DMS53 (cell line): ENCODE data around the gene CSMD2.
A peak's percentile ranks its signal among the peaks of the same experiment; 100 is the strongest.

Source experiments
- DNase-seq: peaks from one replicate; lab custom pipeline; 2025; lab: John Stamatoyannopoulos, UW

Gene CSMD2

DNA sequence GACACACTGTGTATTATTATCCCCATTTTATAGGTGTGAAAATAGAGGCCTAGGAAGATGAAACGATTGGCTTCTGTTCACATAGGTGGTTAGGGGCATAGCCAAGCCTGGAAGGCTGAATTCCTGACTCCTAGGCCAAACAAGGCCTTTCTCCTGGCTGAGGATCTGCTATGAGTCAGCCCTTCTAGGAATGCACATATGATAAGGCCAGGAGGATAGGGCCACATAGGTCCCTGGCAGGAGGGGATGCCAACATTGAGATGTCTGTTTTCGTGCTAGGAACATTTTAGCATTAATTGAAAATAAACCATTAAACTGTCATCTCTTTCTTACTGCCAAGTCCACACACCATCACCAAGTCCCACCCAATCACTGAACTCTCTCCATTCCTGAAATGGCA, 9.2 kb downstream of the CSMD2 start:
- DNase-seq: no peak

DNA sequence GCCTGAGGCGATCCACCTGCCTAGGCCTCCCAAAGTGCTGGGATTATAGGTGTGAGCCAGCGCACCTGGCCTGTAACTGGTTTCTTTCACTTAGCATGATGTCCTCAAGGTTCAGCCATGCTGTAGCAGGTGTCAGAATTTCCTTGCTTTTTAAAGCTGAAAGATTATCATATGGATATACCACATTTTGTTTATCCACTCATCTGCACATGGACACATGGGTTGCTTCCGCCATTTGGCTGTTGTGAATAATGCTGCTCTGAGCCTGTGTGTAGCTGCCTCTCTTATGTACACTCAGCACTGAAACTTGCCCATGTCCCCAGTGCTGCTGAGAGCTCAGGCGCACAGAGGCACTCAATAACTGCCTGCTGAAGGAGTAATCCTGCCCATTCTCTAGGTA, 11.8 kb downstream of the CSMD2 start:
- DNase-seq: no peak

DNA sequence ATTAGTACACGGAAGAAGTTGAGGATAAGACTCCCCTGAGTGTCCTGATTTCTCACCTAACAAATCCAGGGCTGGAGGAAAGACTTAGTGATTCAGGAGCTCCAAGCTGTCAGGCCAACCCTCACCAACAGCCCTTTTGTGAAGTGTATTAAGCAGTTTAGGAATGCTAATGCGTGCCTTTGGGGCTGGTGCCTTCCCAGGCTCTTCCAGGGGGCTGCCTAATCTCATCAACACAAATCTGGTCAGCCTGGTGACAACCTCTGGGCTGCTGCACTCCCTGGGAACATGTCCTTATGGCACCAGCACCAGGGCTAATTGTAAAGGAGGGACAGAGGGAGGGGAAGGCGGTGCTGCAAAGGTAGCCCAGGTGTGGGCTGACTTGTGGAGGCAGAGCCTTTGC, 15.5 kb downstream of the CSMD2 start:
- DNase-seq: no peak

DNA sequence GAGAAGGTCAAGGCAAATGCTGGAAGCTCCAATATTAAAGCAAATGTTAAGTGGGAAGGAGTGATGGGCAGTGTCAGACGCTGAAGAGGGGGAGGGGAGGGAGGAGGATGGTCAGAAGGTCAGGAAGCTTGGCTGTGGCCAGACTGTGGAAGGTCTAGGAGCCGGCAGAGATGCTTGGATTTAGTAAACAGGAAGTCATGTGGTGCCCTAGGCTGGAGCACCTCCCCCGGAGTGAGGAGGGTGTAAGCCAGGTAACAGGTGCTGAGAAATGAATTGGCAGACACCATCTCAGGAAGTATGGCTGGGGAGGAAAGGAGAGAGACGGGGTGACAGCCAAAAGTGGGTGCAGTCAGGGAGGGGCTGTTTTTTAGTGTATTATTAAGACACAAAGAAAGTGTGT, 17.7 kb downstream of the CSMD2 start:
- peak; percentile 82 for DNase-seq

DNA sequence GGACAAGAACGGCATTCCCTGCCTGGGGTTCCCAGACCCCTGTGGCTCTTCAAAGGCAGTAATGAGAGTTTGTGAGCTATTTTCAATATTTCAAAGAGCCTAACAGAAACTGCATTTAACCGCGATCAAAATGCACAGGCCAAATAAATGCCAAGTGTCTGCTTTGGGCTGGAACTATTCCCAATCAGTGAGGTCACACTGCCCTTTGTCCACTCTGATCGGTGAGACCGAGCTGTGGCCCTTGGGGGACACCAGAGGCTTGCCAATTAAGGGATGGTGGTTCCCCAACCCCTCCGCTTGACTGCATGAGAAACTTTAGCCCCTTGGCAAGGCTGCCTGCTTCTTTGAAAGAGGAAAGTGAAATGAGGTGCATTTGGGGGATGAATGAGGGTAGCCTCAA, 20.3 kb downstream of the CSMD2 start:
- no peak for DNase-seq

DNA sequence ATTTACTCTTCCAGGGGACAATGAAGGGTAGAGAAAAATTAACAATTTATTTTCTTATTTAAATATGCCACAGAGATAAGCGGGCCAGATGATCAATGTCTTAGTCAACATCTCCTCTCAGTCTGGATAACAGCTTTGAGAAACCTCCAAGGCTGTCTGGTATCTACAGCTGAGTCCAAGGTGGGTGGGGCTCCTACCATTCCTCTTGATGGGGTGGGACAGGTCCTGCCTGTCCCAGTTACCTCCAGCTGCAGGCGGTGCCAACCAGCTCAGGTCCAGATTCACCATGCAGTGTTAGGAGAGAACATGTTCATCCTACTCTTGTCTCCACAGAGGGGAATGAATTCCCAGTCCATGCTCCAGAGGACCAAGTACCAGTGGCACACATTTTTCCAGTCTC, 21.1 kb downstream of the CSMD2 start:
- DNase-seq: no peak

DNA sequence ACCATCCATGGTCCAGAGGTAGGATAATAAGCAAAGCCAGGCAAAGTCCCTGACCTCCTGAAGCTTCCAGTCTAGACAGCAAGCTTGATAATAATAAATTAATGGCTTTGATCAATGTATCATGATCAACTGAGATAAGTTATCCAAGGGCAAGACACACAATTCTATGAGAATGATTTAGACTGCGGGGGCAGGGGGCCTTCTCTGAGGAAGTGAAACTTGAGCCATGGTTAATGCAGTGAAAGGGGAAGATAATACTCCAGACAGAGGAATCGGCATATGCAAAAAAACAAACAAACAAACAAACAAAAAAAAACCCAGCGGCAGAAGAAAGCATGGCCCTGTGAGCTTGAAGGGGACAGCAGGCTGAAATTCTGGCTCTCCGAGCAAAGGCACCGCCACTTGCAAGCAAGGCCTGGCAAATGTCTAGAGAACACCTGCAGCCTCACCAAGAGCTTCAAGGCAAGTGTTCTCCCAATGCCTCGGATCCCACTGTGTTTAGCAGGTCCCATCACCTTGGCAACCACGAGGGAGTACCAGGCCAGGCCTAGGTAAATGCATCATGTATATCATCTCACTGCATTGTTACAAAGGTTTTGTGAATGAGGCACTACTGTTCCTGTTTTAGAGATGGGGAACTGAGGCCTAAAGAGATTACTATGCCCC, 24.9 kb downstream of the CSMD2 start:
- no peak for DNase-seq

DNA sequence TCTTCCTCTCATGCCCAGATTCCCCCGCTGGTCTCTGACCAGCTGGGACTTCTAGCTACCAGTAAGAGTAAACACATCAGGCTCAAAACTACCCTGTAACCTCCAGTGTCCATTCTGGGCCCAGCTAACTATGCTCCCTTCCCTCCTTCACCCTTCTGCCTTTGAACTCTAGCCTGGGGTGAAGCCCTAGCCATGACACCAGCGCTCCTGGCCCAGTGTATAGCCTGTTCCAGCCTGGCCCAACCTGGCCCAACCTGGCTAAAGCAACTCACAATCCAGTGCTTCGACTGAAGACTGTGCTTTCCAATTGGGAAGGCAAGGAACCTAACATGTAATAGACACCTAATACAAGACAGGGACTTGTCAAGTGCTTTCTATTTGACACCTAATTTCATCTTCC, 27.6 kb downstream of the CSMD2 start:
- no peak for DNase-seq

DNA sequence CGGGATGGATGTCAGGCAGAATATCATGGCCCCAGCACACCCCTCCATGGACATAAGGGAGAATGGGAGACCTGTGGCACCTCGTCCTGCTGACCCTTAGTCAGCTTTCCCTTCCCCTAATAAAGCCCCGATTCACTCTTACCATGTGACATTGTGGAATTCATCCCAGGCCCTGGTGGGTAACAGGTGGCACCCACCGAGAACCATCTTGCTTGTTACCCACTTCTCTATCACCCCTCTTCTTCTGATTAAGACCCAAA, 32.9 kb downstream of the CSMD2 start:
- DNase-seq: no peak

DNA sequence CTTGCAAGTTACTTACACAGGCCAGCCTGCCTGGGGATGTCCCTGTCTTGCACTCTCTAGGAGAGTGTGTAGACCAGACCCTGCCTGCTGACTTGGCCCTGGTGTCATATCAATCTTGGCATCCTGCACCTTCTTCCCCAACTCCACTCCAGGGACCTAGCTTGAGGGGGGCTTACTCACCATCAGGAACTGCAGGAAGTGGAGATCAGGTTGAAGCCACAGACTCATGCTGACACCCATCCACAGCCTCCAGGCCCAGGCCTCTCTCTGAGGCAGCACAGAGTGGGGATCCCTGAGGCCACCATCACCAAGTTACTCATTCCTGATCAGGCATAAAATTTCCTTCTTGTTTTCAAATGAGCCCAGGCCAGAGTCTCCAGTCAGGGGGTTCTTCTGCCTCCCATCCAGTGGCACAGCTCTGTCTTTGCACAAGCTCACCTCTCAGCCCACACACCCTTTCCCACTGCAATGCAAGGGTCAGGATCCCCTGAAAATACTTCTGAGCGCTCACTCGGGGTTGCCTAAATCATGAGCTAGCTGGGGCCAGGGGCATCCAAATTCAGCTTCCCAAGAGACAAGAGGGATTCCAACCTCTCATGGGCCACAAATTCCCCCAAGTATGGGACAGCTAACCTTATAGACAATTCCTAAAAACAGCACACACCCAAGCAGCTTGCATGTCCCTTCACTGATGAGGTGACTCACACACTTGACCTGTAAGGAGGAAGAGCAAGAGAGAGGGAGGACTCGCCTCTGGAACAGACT, 33.5 kb downstream of the CSMD2 start:
- peak; percentile 14 for DNase-seq

DNA sequence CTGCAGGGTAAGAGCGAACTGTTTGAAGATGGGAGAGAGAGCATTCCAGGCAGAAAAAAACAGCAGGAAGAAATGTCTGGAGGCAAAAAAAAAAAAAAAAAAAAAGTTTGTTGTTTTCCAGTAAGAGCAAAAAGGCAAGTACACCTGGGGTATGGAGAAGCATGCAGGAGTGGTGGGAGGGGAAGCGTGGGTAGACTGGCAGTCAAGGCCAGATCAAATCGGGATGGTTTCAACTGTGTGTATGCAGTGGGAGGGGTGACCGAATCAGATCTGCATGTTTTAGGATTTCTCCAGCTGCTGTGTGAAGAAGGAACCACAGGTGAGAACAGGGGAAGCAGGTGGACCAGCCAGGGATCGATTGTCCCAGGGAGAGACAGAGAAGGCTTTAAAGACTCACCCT, 34.7 kb downstream of the CSMD2 start:
- no peak for DNase-seq

DNA sequence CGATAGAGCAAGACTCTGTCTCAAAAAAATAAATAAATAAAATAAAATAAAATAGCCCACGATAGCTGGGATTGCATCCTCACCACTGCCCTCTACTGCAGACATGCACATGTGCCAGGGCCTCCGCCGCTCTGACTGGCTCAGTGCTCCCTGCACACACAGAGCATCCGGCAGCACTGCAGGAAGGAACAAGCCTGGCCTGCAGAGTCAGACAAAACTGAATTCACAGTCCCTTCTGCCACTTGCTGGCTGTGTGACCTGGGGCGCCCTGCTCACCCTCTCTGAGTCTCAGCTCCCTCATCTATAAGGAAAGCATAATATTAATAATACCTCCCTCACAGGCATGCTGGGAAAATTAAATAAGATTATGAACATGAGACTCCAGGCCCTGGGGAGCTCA, 35.4 kb downstream of the CSMD2 start:
- no peak for DNase-seq

DNA sequence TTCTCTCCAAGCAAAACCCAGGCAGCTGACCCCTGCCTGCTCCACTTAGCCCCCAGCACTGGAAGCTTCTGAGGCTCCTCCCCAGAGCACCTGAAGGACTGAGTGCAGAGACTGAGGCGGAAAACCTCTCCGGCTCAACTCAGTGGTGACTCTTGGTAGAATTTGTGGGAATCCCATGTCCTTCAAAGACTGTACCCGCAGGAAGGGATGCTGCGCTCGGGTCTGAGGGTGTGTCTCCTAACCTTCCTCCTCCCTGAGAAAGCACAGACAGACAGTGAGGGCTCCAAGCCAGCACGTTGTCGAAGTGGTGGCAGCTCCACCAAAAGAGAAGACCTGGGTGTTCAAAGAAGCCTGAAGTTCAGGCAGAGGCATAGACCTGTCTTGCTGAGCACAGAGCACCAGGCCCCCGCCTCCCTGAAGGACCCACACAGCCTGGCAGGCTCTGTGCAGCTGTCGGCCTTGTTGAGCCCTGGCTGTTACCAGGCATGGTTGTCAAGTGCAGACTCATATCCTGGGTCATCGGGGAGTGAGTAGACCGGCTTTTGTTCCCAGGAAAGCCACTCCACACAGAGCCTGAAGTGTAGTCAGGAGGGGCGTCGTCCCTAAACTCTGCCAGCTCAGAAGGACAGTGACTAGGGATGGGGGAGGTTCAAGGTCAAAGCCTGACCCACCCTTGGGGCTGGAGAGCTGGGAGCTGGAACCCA, 36.7 kb downstream of the CSMD2 start:
- peak; percentile 12 for DNase-seq

DNA sequence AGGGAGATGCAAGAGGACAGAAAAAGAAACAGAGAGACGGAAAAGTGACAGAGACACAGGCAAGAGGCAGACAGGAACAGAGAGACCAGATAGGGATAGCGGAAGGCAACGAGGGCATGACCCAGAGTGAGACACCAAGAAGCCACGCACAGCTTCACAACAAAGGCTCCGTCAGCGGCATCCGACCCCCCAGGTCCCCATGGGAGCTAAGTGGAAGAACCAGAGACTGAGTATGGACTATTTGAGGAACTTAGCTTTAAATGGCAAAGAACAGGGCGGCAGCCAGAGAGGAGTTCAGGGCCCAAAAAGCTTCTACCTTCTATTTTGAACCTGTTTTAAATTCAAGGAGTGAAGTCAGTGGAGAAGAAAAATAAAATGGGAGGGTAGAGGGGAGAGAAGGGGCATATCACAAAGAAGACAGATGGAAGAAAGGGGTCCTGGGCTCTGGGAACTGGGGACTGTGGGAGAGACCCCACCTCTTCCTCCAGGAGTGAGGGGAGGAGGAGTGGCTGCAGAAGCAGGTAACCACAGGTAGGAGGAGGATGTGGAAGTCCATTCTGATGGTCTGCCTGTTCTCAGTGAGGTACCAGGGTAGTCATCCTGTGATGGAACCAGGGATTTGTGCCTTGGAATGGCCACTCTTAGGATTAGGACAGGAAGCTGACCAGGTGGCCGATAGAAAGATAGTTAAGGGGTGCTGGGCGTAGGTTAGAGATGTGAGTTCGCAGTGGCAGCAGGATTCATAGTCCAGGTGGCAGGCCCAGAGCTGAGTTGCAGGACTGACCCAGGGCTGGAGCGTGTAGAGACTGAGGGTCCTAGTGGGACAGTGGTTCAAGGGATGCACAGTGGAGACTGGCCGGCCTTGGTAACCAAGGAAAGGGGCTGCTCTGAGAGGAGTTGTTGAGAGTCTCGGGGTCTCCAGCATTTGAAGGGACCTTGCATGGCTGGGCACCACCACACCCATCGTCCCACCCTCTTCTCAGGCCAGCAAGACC, 37.7 kb downstream of the CSMD2 start:
- DNase-seq: no peak

DNA sequence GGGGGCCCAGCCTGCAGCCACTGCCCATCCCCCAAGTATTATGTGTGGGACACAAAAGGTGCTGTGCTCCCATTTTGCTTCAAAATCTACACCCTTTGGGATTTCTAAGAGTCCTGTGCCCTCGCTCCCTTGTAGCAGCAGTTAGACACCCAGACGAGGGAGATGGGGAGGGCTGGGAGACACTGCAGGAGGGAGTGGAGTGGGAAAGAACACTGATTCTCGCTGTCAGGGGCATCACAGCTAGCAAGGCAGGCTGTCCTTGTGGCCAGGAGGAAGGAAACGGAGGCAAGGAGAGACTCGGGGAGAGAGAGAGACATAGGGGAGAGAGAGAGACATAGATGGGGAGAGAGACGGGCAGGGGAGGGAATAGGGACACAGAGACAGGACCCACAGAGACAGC, 38.5 kb downstream of the CSMD2 start:
- DNase-seq: no peak

DNA sequence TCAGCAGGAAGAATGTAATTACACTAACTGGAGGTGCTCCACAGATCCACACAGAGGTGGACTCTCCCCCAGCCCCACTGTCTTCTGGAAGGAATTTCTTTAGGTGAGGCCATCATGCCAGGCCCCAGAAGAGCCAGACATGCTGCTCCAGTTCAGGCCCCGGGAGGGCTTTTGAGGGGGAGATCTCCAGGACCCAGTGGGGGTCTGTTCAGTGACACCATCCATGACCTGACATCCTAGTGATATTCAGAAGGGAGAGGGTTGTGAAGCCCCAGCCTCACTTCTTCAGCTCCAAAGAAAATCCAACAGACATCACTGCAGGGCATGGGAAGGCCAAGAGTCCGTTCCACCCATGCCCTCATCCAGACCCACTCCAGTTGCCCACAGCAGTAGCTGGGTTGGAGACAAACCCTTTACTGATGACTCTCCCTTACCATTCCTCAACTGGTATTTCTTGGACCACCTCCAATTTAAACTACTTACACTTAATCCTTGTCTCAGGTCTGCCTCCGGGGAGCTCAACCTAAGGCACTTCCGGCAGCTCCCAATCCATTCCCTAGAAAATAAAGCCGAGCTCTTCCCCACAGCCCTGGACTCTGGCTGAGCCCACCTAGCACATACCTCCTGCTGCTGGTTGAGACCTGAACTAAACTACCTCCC, 39.2 kb downstream of the CSMD2 start:
- no peak for DNase-seq

DNA sequence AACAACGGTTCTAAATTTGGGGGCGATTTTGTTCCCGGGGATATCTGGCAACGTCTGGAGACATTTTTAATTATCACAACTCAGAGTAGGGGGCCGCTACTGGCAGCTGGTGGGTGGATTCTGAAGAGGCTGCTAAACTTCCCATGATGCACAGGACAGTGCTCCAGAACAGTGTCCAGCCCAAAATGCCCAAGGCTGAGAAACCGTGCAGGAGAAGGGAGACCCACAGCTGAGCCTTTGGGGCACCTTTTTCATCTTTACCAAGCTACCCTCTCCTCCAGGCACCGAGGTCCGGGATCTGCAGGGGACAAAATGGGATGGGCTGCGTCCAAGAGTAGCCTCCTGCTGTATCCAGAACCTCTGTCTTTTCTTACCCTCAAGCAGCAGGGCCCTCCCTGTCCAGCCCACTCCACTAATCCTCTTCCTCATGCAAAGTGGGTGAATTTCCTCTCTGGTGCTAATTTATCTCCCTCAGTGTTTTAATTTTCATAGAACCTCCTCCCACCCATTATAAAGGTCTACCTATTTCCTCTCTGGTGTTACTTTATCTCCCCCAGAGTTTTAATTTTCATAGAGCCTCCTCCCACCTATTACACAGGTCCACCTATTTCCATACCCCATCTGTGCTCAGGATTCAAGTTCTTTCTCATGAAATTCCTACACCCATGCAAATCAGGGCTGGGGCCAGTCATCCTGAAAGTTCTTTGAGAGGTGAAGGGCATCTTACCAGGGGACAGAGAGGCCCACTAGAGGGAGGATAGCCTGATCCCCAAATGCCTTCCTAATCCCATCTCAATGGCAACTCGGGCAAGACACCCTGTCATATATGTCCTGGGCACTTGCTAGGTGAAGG, 42.7 kb downstream of the CSMD2 start:
- DNase-seq: no peak

DNA sequence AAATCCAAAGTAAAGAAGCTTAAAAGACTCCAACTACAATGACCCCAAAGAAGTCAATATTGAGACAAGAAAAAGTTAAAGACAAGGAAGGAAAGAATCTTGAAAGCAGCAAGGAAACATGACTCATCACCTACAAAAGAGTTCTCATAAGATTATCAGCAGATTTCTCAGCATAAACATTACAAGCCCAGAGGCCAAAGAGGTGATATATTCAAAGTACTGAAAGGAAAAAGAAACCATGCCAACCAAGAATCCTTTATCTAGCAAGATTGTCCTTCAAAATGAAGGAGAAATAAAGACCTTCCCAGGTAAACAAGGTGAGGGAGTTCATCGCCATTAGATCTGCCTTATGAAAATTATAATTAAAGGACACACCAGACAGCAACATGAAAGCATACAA, 49.8 kb downstream of the CSMD2 start:
- no peak for DNase-seq

DNA sequence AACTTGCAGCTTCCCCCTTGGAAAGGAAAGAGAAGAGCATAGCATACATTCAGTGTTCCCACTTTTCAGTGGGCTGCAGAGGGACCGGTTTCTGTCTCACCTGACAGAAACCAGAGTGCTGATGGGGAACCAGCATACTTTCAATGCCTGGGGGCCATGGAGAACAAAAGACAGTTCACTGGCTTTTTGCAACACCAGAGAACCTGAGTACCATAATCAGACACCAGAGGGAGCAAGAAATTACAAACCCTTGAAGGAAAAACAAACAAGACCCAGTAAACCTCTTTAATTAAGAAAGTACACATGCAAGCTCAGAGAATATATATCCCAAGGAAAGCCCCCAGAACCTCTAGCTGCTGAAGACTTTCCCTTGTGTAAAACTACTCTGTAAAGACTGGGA, 51.1 kb downstream of the CSMD2 start:
- peak; percentile 70 for DNase-seq

DNA sequence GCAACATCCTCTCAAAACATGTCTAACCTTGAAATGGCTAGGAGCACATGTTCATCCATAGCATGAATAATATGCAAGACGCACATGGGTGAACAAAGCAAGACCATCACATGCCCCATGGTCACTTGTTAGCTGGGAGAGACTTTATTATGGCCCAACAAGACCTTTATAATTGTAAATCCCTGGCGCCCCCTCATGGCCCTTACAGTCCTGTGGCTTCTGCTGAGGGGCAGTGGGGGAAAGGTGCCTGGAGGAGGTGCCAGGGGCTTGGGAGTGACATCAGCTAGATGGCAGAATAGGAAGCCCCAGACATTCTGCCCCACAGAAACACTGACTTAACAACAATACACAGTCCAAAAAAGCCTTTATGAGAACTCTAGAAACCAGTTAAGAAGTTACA, 51.7 kb downstream of the CSMD2 start:
- peak; percentile 32 for DNase-seq

DNA sequence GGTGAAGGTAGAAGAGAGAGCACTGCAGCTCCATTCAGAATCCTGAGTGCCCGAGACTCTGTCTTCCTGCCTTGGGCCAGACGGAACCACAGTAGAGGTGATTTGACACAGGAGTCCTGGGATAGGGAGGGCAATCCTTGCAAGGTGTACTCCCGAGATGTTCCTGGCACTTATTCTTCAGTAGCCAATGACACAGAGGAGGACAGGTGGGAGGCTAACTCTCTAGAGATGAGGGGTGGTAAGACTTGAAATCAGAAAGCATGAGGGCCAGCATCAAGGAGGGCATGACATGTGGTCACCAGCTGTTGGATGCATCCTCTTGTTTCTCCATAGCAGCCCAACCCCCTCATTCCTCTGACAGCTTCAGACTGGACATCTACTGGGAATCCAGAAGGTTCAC, 56.3 kb downstream of the CSMD2 start:
- DNase-seq: no peak
